Duodenal mucosa (tissue), 2 donors: ENCODE results near the gene MYMX.
"Not testable (repeated sequence)": the region's sequence is repeated elsewhere in the genome, so short reads cannot be mapped to it uniquely, and the experiment has no call there.

Experiments used
- H3K27ac ChIP-seq: one replicate; pipeline ENCODE4 v1.7.0; 2013; ENCODE audit warnings: low read depth, low read length
- H3K27me3 ChIP-seq, 2 donors: one replicate each; pipeline ENCODE4 v1.7.0; 2013; ENCODE audit warnings: low read length in 2 of 2, control low read depth in 1 of 2; ENCODE audit not compliant: insufficient read depth in 2 of 2, control insufficient read depth in 1 of 2
- H3K36me3 ChIP-seq, 2 donors: one replicate each; pipeline ENCODE4 v1.7.0; 2013; ENCODE audit warnings: low read length in 2 of 2, control low read depth in 1 of 2; ENCODE audit not compliant: insufficient read depth in 2 of 2, control insufficient read depth in 1 of 2
- H3K4me1 ChIP-seq, 2 donors: one replicate each; pipeline ENCODE4 v1.7.0; 2013; ENCODE audit warnings: low read length in 2 of 2, control low read depth in 1 of 2; ENCODE audit not compliant: insufficient read depth in 2 of 2, control insufficient read depth in 1 of 2
- H3K4me3 ChIP-seq, 2 donors: one replicate each; pipeline ENCODE4 v1.7.0; 2013; ENCODE audit warnings: low read length in 2 of 2, low read depth in 1 of 2
- H3K9ac ChIP-seq, 2 donors: one replicate each; pipeline ENCODE4 v1.7.0; 2013; ENCODE audit warnings: low read length in 2 of 2, low read depth in 1 of 2
- H3K9me3 ChIP-seq, 2 donors: one replicate each; pipeline ENCODE4 v1.7.0; 2013; ENCODE audit warnings: low read length in 2 of 2, control low read depth in 1 of 2; ENCODE audit not compliant: control insufficient read depth in 1 of 2

MYMX gene

GRCh38 chr6:44186635-44187025, 30.1 kb upstream of the MYMX start:
- Histone ChIP-seq H3K4me1 (peaks cover 3 to 4% of the 10 kb centered on the region in 2 donors), H3K27ac (no peak overlapping the region), H3K9ac (no peak overlapping the region), H3K27me3 (no peaks in the 10 kb centered on the region), H3K9me3 (no peaks in the 10 kb centered on the region), H3K4me3 (no peak overlapping the region), H3K36me3 (no peaks in the 10 kb centered on the region)

- no peak overlapping the region for H3K4me3 ChIP-seq
- peaks cover 3 to 4% of the 10 kb centered on the region in 2 donors for H3K4me1 ChIP-seq
- H3K9me3 ChIP-seq = no peaks in the 10 kb centered on the region
- H3K9ac ChIP-seq = no peak overlapping the region
- H3K27ac ChIP-seq = no peak overlapping the region
- no peaks in the 10 kb centered on the region for H3K36me3 ChIP-seq
- no peaks in the 10 kb centered on the region for H3K27me3 ChIP-seq
Observed at GRCh38 chr6:44188819-44189218, 27.9 kb upstream of the MYMX start.

GRCh38 chr6:44189257-44189656, 27.5 kb upstream of the MYMX start:
- Histone ChIP-seq H3K4me1 (peaks cover 3 to 4% of the 10 kb centered on the region in 2 donors), H3K9me3 (no peaks in the 10 kb centered on the region), H3K27ac (no peak overlapping the region), H3K27me3 (no peaks in the 10 kb centered on the region), H3K9ac (no peak overlapping the region), H3K36me3 (no peaks in the 10 kb centered on the region), H3K4me3 (no peak overlapping the region)

- Histone ChIP-seq H3K36me3 (no peaks in the 10 kb centered on the region), H3K4me1 (no peaks in the 10 kb centered on the region), H3K27me3 (no peaks in the 10 kb centered on the region), H3K9ac (no peak overlapping the region), H3K4me3 (no peak overlapping the region), H3K9me3 (no peaks in the 10 kb centered on the region), H3K27ac (no peak overlapping the region)
Observed at GRCh38 chr6:44190715-44191114, 26.0 kb upstream of the MYMX start.

GRCh38 chr6:44192428-44193041, 24.2 kb upstream of the MYMX start:
- Histone ChIP-seq H3K9ac (no peak overlapping the region), H3K4me3 (peak overlapping the region; percentile 54 to 61), H3K27ac (no peak overlapping the region)

GRCh38 chr6:44193307-44193910, 23.3 kb upstream of the MYMX start:
- H3K4me3 ChIP-seq = no peak overlapping the region
- no peak overlapping the region for H3K27ac ChIP-seq
- no peaks in the 10 kb centered on the region for H3K4me1 ChIP-seq
- no peak overlapping the region for H3K9ac ChIP-seq
- H3K36me3 ChIP-seq = no peaks in the 10 kb centered on the region
- H3K9me3 ChIP-seq = no peaks in the 10 kb centered on the region
- no peaks in the 10 kb centered on the region for H3K27me3 ChIP-seq

More at GRCh38 chr6:44192428-44193041, 24.2 kb upstream of the MYMX start:
- Histone ChIP-seq H3K9me3 (no peaks in the 10 kb centered on the region), H3K4me1 (no peaks in the 10 kb centered on the region), H3K36me3 (no peaks in the 10 kb centered on the region), H3K27me3 (no peaks in the 10 kb centered on the region)

GRCh38 chr6:44194326-44194725, 22.4 kb upstream of the MYMX start:
- no peak overlapping the region for H3K4me3 ChIP-seq
- no peaks in the 10 kb centered on the region for H3K36me3 ChIP-seq
- H3K9me3 ChIP-seq = no peaks in the 10 kb centered on the region
- no peak overlapping the region for H3K27ac ChIP-seq
- no peaks in the 10 kb centered on the region for H3K4me1 ChIP-seq
- no peak overlapping the region for H3K9ac ChIP-seq
- H3K27me3 ChIP-seq = no peaks in the 10 kb centered on the region

GRCh38 chr6:44196351-44196750, 20.4 kb upstream of the MYMX start:
- not testable (repeated sequence) for H3K27me3 ChIP-seq, H3K4me3 ChIP-seq, H3K36me3 ChIP-seq, H3K27ac ChIP-seq, H3K9me3 ChIP-seq, H3K4me1 ChIP-seq, H3K9ac ChIP-seq

GRCh38 chr6:44198684-44199083, 18.0 kb upstream of the MYMX start:
- H3K9me3 ChIP-seq = no peaks in the 10 kb centered on the region
- H3K4me3 ChIP-seq = no peak overlapping the region
- no peaks in the 10 kb centered on the region for H3K36me3 ChIP-seq
- no peak overlapping the region for H3K27ac ChIP-seq
- no peaks in the 10 kb centered on the region for H3K27me3 ChIP-seq
- H3K4me1 ChIP-seq = peaks cover 4 to 16% of the 10 kb centered on the region in 2 donors
- no peak overlapping the region for H3K9ac ChIP-seq

GRCh38 chr6:44199883-44200282, 16.8 kb upstream of the MYMX start:
- Histone ChIP-seq H3K36me3 (no peaks in the 10 kb centered on the region), H3K27me3 (no peaks in the 10 kb centered on the region), H3K9ac (no peak overlapping the region), H3K4me3 (no peak overlapping the region), H3K4me1 (peaks cover 4 to 16% of the 10 kb centered on the region in 2 donors), H3K9me3 (no peaks in the 10 kb centered on the region), H3K27ac (no peak overlapping the region)
